ENCODE data around the gene OR2H2.

DNA sequence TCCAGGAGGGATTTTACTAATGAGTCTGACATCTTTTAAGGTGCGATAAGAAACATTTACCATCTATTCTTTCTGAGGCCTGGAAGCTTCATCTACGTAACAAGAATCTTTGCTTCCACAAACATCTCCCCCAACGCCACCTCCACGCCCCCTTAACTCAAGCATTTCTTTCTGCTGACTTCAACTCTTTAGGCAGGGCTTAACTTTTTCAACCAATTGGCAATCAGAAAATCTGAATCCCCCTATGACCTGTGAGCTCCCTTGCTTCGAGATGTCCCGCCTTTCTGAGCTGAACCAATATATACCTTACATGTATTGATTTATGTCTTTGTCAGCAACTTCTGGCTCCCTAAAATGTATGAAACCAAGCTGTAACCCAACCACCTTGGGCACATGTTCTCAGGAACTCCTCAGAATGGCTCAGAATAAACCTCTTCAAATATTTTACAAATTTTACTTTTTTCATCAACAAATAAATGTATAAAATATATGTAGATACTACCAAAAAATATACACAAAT is 11.5 kb downstream of the OR2H2 start:
- TF ChIP-seq, protein P1, sequence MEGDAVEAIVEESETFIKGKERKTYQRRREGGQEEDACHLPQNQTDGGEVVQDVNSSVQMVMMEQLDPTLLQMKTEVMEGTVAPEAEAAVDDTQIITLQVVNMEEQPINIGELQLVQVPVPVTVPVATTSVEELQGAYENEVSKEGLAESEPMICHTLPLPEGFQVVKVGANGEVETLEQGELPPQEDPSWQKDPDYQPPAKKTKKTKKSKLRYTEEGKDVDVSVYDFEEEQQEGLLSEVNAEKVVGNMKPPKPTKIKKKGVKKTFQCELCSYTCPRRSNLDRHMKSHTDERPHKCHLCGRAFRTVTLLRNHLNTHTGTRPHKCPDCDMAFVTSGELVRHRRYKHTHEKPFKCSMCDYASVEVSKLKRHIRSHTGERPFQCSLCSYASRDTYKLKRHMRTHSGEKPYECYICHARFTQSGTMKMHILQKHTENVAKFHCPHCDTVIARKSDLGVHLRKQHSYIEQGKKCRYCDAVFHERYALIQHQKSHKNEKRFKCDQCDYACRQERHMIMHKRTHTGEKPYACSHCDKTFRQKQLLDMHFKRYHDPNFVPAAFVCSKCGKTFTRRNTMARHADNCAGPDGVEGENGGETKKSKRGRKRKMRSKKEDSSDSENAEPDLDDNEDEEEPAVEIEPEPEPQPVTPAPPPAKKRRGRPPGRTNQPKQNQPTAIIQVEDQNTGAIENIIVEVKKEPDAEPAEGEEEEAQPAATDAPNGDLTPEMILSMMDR (IDR thresholded peaks at IDR 0.05): no peak
- TF ChIP-seq POLR2A (IDR thresholded peaks at IDR 0.05): no peak
- no peak for TF ChIP-seq POLR2AphosphoS5 (IDR thresholded peaks at IDR 0.05)
